Neural cell (in vitro differentiated cells): ENCODE measurements around the gene RPS23. TPM values are rescaled to one million over a fixed set of nuclear protein-coding genes. Genes with fewer than 3 reads are reported as not detected.

Experiments used
- H2AFZ ChIP-seq: fragments of 200-600, 300-800 bp; sonication (generic), shearing (Covaris generic); 2 replicates; pipeline ENCODE4 v1.6.0; 2014; ENCODE audit warnings: low read depth, mild to moderate bottlenecking, antibody characterized with exemption, low read length, moderate library complexity
- H3F3A ChIP-seq: fragments of 200-600 bp; shearing (Covaris generic); 2 replicates; pipeline ENCODE4 v1.6.1; 2016; ENCODE audit warnings: mild to moderate bottlenecking, moderate library complexity, mixed read lengths, antibody characterized with exemption, low read length; ENCODE audit not compliant: insufficient read depth, poor library complexity, severe bottlenecking
- H3K27ac ChIP-seq: fragments of 200-600, 300-800 bp; sonication (generic), shearing (Covaris generic); 2 replicates; pipeline ENCODE4 v1.5.1; 2014; ENCODE audit warnings: mild to moderate bottlenecking, low read length, moderate library complexity
- H3K27me3 ChIP-seq: fragments of 300-800, 200-600 bp; sonication (generic), shearing (Covaris generic); 2 replicates; pipeline ENCODE4 v1.6.0; 2014; ENCODE audit warnings: mild to moderate bottlenecking, low read depth, low read length, moderate library complexity; ENCODE audit not compliant: insufficient read depth
- H3K36me3 ChIP-seq: fragments of 300-800, 200-600 bp; sonication (generic), shearing (Covaris generic); 2 replicates; pipeline ENCODE4 v1.5.1; 2014; ENCODE audit warnings: mild to moderate bottlenecking, antibody characterized with exemption, low read length, moderate library complexity; ENCODE audit not compliant: insufficient read depth
- H3K4me2 ChIP-seq: fragments of 300-800, 200-600 bp; sonication (generic), shearing (Covaris generic); 2 replicates; pipeline ENCODE4 v1.6.0; 2014; ENCODE audit warnings: mild to moderate bottlenecking, low read length
- H3K4me3 ChIP-seq: fragments of 300-800, 200-600 bp; sonication (generic), shearing (Covaris generic); 2 replicates; pipeline ENCODE4 v1.5.1; 2014; ENCODE audit warnings: mild to moderate bottlenecking, low read length, moderate library complexity
- H3K79me2 ChIP-seq: fragments of 200-600 bp; shearing (Covaris generic); replicated peaks from 2 replicates; pipeline ENCODE4 v1.6.0; 2014; ENCODE audit warnings: mild to moderate bottlenecking, low read length, moderate library complexity; ENCODE audit not compliant: insufficient read depth
- H3K9ac ChIP-seq: fragments of 300-800, 200-600 bp; sonication (generic), shearing (Covaris generic); 2 replicates; pipeline ENCODE4 v1.6.1; 2016; ENCODE audit warnings: mild to moderate bottlenecking, low read length, mixed read lengths
- H3K9me2 ChIP-seq: fragments of 200-600 bp; shearing (Covaris generic); 2 replicates; pipeline ENCODE4 v1.6.1; 2016; ENCODE audit warnings: mild to moderate bottlenecking, low read length, mixed read lengths; ENCODE audit not compliant: insufficient read depth
- H3K9me3 ChIP-seq: fragments of 200-600, 300-800 bp; sonication (generic), shearing (Covaris generic); 2 replicates; pipeline ENCODE4 v1.6.1; 2016; ENCODE audit warnings: mild to moderate bottlenecking, mixed run types, low read length, moderate library complexity, mixed read lengths
- H4K20me1 ChIP-seq: fragments of 200-600 bp; shearing (Covaris generic); 2 replicates; pipeline ENCODE4 v1.6.1; 2016; ENCODE audit warnings: mild to moderate bottlenecking, mixed run types; ENCODE audit not compliant: insufficient read depth
- EP300 ChIP-seq: fragments of 450-650 bp; conservative IDR thresholded peaks from 2 replicates; pipeline ENCODE4 v1.6.1; 2014; ENCODE audit warnings: antibody characterized with exemption, mild to moderate bottlenecking, moderate library complexity; ENCODE audit not compliant: poor library complexity, severe bottlenecking
- EZH2 ChIP-seq: fragments of 200-600, 300-800 bp; shearing (Covaris generic), sonication (generic); IDR thresholded peaks from 2 replicates; pipeline ENCODE4 v1.6.1; 2014; ENCODE audit warnings: antibody characterized with exemption, low read length, borderline replicate concordance, mild to moderate bottlenecking; ENCODE audit not compliant: insufficient read depth, poor library complexity, severe bottlenecking
- MXI1 ChIP-seq: fragments of 450-650 bp; conservative IDR thresholded peaks from 2 replicates; pipeline ENCODE4 v1.6.1; 2014; ENCODE audit warnings: antibody characterized with exemption, mild to moderate bottlenecking; ENCODE audit not compliant: poor library complexity, severe bottlenecking
- POLR2AphosphoS5 ChIP-seq: IDR thresholded peaks from 2 replicates; pipeline ENCODE4 v1.6.1; 2012
- RAD21 ChIP-seq: fragments of 450-650 bp; conservative IDR thresholded peaks from 2 replicates; pipeline ENCODE4 v1.6.1; 2014; ENCODE audit warnings: antibody characterized with exemption, mild to moderate bottlenecking, moderate library complexity
- SMC3 ChIP-seq: fragments of 450-650 bp; conservative IDR thresholded peaks from 2 replicates; pipeline ENCODE4 v1.6.1; 2014; ENCODE audit warnings: antibody characterized with exemption, mild to moderate bottlenecking, moderate library complexity; ENCODE audit not compliant: poor library complexity
- TAF1 ChIP-seq: IDR thresholded peaks from 2 replicates; pipeline ENCODE4 v1.6.1; 2012; ENCODE audit warnings: low read depth
- polyA plus RNA-seq: library from polyadenylated mRNA; depleted of rRNA; stranded (reverse); fragments of >200 nt; gene quantifications from 2 replicates; pipeline ENCODE4 v1.2.3, GENCODE V29; 2014
- TF ChIP-seq, protein P1 (sequence below): fragments of 450-650 bp; IDR thresholded peaks from 2 replicates; pipeline ENCODE4 v1.5.1; 2014; ENCODE audit warnings: antibody characterized with exemption, mild to moderate bottlenecking, moderate library complexity; ENCODE audit not compliant: poor library complexity, severe bottlenecking
- TF ChIP-seq, protein P2 (sequence below): IDR thresholded peaks from 2 replicates; pipeline ENCODE4 v1.6.1; 2012; ENCODE audit warnings: borderline replicate concordance

Gene RPS23
- polyA plus RNA-seq, 1 donor from 2014 or later, result 2,396 TPM

DNA sequence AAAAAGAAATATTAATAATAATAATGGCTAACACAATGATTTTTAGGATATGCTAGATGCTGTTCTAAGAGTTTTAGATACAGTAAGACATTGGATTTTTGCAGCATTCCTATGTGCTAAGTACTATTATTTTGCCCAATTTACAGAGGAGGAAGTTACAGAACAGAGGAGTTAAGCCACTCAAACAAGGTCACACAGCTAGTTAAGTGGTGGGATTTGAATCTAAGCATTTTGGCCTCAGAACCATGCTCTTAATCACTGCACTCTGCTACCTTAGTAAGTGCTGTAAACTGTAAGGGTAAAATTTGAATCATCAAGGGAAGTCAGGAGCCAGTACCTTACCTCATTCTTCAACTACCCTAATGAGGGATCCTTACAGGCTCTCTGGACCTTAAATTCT lies 25.4 kb downstream of the RPS23 start:
- no peaks in the 10 kb centered on the region for H3K9me2 ChIP-seq
- TF ChIP-seq EZH2 (no peak), EP300 (no peak), POLR2AphosphoS5 (no peak), SMC3 (no peak), TAF1 (no peak), RAD21 (no peak), MXI1 (no peak)
- TF ChIP-seq, protein P1, sequence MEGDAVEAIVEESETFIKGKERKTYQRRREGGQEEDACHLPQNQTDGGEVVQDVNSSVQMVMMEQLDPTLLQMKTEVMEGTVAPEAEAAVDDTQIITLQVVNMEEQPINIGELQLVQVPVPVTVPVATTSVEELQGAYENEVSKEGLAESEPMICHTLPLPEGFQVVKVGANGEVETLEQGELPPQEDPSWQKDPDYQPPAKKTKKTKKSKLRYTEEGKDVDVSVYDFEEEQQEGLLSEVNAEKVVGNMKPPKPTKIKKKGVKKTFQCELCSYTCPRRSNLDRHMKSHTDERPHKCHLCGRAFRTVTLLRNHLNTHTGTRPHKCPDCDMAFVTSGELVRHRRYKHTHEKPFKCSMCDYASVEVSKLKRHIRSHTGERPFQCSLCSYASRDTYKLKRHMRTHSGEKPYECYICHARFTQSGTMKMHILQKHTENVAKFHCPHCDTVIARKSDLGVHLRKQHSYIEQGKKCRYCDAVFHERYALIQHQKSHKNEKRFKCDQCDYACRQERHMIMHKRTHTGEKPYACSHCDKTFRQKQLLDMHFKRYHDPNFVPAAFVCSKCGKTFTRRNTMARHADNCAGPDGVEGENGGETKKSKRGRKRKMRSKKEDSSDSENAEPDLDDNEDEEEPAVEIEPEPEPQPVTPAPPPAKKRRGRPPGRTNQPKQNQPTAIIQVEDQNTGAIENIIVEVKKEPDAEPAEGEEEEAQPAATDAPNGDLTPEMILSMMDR, result no peak
- TF ChIP-seq, protein P2, sequence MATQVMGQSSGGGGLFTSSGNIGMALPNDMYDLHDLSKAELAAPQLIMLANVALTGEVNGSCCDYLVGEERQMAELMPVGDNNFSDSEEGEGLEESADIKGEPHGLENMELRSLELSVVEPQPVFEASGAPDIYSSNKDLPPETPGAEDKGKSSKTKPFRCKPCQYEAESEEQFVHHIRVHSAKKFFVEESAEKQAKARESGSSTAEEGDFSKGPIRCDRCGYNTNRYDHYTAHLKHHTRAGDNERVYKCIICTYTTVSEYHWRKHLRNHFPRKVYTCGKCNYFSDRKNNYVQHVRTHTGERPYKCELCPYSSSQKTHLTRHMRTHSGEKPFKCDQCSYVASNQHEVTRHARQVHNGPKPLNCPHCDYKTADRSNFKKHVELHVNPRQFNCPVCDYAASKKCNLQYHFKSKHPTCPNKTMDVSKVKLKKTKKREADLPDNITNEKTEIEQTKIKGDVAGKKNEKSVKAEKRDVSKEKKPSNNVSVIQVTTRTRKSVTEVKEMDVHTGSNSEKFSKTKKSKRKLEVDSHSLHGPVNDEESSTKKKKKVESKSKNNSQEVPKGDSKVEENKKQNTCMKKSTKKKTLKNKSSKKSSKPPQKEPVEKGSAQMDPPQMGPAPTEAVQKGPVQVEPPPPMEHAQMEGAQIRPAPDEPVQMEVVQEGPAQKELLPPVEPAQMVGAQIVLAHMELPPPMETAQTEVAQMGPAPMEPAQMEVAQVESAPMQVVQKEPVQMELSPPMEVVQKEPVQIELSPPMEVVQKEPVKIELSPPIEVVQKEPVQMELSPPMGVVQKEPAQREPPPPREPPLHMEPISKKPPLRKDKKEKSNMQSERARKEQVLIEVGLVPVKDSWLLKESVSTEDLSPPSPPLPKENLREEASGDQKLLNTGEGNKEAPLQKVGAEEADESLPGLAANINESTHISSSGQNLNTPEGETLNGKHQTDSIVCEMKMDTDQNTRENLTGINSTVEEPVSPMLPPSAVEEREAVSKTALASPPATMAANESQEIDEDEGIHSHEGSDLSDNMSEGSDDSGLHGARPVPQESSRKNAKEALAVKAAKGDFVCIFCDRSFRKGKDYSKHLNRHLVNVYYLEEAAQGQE, result no peak
- no peak overlapping the region for H3K4me3 ChIP-seq
- no peaks in the 10 kb centered on the region for H3F3A ChIP-seq
- no peak overlapping the region for H2AFZ ChIP-seq
- H3K4me2 ChIP-seq, result no peak overlapping the region
- no peak overlapping the region for H3K27ac ChIP-seq
- H3K9ac ChIP-seq, result no peak overlapping the region
- no peaks in the 10 kb centered on the region for H4K20me1 ChIP-seq
- no peaks in the 10 kb centered on the region for H3K27me3 ChIP-seq
- no peaks in the 10 kb centered on the region for H3K9me3 ChIP-seq
- H3K79me2 ChIP-seq, result no peaks in the 10 kb centered on the region
- H3K36me3 ChIP-seq, result no peaks in the 10 kb centered on the region

DNA sequence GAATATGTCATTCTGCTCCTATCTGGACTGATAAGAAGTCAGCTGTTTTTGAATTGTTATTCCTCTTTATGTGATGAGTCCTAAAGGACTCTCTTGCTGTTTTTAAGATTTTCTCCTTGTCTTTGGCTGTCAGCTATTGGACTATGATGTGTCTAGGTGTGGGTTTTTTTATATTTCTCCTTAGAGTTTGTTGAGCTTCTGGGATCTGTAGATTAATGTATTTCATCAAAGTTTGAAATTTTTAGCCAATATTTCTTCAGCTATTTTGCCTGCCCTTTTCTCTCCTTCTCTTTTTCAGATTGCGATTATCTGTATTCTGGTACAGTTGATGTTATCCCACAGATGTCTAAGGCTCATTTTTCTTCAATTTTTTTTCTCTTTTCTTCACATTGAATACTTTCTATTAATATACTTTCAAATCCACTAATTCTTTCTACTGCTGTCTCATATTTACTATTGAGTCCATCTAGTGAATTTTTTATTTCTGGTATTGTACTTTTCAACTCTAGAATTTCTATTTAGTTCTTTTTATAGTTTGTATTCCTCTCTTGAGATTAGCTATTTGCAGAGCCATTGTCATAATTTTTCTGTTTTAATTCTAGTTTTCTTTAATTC lies 31.1 kb downstream of the RPS23 start:
- H3K4me3 ChIP-seq, result no peak overlapping the region
- H3F3A ChIP-seq, result no peaks in the 10 kb centered on the region
- H3K27ac ChIP-seq, result no peak overlapping the region
- no peak overlapping the region for H3K4me2 ChIP-seq
- H3K9me2 ChIP-seq, result no peaks in the 10 kb centered on the region
- H2AFZ ChIP-seq, result no peak overlapping the region
- no peaks in the 10 kb centered on the region for H3K27me3 ChIP-seq
- no peak for TF ChIP-seq EP300
- no peak for TF ChIP-seq RAD21
- no peak for TF ChIP-seq MXI1
- TF ChIP-seq EZH2, result no peak
- no peaks in the 10 kb centered on the region for H4K20me1 ChIP-seq
- no peaks in the 10 kb centered on the region for H3K9me3 ChIP-seq
- H3K36me3 ChIP-seq, result no peaks in the 10 kb centered on the region
- H3K79me2 ChIP-seq, result no peaks in the 10 kb centered on the region
- no peak overlapping the region for H3K9ac ChIP-seq
